SU-DHL-6 (cell line): ENCODE data around the gene PDE4D.

Experiments
- CTCF ChIP-seq: fragments of 200-600 bp; sonication (generic); IDR thresholded peaks from one replicate; pipeline ENCODE4 v1.5.1; 2017; ENCODE audit warnings: antibody characterized with exemption, mild to moderate bottlenecking, low read length, moderate library complexity; ENCODE audit not compliant: insufficient read depth, poor library complexity, severe bottlenecking
- EZH2phosphoT487 ChIP-seq: fragments of 200-600 bp; sonication (generic), shearing (Covaris generic); conservative IDR thresholded peaks from 2 replicates; pipeline ENCODE4 v1.6.1; 2018; ENCODE audit warnings: mild to moderate bottlenecking, antibody characterized with exemption, low read length, moderate library complexity, mixed read lengths

DNA sequence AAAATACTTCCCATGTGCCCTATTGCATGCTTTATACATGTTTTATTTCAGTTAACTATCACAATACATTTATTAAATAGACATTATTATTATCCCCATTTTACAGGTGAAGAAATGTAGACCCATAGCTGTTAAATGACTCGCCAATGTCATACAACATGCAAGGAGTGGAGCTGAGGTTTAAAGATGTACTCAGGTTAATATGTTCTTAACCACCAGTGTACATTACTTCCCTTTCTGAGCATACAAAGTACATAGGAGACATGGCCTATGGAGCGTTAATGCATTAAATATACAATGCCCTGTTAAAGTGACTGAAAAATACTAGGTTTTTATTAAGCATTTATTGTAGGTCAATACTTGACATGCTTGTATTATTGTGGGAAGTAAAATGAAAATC lies 407.0 kb downstream of the PDE4D start:
- TF ChIP-seq CTCF (no peak), EZH2phosphoT487 (no peak)
